ENCODE results near the gene TEX14.

TEX14 gene

GRCh38 chr17:58722274-58722673 is 30.4 kb upstream of the TEX14 start:
- FAIRE-seq: no peak
- no peak for DNase-seq (ENCODE audit: insufficient read length, low spot score)
- TF ChIP-seq CTCF (IDR thresholded peaks at IDR 0.05; ENCODE audit: insufficient read depth, missing control alignments): no peak

GRCh38 chr17:58710948-58711552 is 19.2 kb upstream of the TEX14 start:
- no peak for DNase-seq (ENCODE audit: insufficient read length, low spot score)
- TF ChIP-seq CTCF (IDR thresholded peaks at IDR 0.05; ENCODE audit: insufficient read depth, missing control alignments): peak; percentile 98
- FAIRE-seq: peak; percentile 72

- no peak for DNase-seq (ENCODE audit: insufficient read length, low spot score)
- no peak for TF ChIP-seq CTCF (IDR thresholded peaks at IDR 0.05; ENCODE audit: insufficient read depth, missing control alignments)
- no peak for FAIRE-seq
Measured at GRCh38 chr17:58706351-58707140, 14.7 kb upstream of the TEX14 start.

- FAIRE-seq (no peak), DNase-seq (ENCODE audit: insufficient read length, low spot score) (no peak)
- no peak for TF ChIP-seq CTCF (IDR thresholded peaks at IDR 0.05; ENCODE audit: insufficient read depth, missing control alignments)
Measured at GRCh38 chr17:58703916-58704286, 12.1 kb upstream of the TEX14 start.

- no peak for TF ChIP-seq CTCF (IDR thresholded peaks at IDR 0.05; ENCODE audit: insufficient read depth, missing control alignments)
- DNase-seq (ENCODE audit: insufficient read length, low spot score) (no peak), FAIRE-seq (no peak)
Measured at GRCh38 chr17:58703137-58703915, 11.5 kb upstream of the TEX14 start.

- TF ChIP-seq CTCF (IDR thresholded peaks at IDR 0.05; ENCODE audit: insufficient read depth, missing control alignments): no peak
- DNase-seq (ENCODE audit: insufficient read length, low spot score) (no peak), FAIRE-seq (no peak)
Measured at GRCh38 chr17:58702708-58703107, 10.9 kb upstream of the TEX14 start.

Data from D721Med (cell line).